Endothelial cell of umbilical vein (primary cell): ENCODE data around the gene KIAA1755. TPM values are rescaled to one million over a fixed set of nuclear protein-coding genes. Genes with fewer than 3 reads are reported as not detected.

Experiments used
- BruUV-seq: library from RNA; stranded (reverse); fragments of 400-500 nt; replicated peaks from 2 replicates; lab custom pipeline; 2021; lab: Mats Ljungman, UMichigan
- CTCF ChIA-PET: fragments of 300-600, 350-600 bp; sonication (Branson Sonifier 250); formaldehyde crosslinking; loops from one replicate; lab custom pipeline; 2021; ENCODE audit warnings: antibody characterized with exemption, inconsistent platforms; lab: Charles Lee
- POLR2A ChIA-PET: fragments of 300-600, 350-600 bp; sonication (Branson Sonifier 250); formaldehyde crosslinking; loops from one replicate; lab custom pipeline; 2021; ENCODE audit warnings: antibody characterized with exemption, inconsistent platforms; lab: Charles Lee
- DNase-seq: peaks from one replicate; pipeline ENCODE4 v3.0.0-alpha.2; 2011; ENCODE audit warnings: low read depth, low spot score
- FAIRE-seq: peaks from 2 replicates; lab custom pipeline; 2011; peaks lifted over from hg19 to GRCh38; lab: Jason Lieb, UNC
- H2AFZ ChIP-seq: 2 replicates; pipeline ENCODE4 v1.6.0; 2012; ENCODE audit warnings: low read depth, low read length, control low read depth, inconsistent platforms
- H3K27ac ChIP-seq: 2 replicates; pipeline ENCODE4 v1.5.1; 2011; ENCODE audit warnings: low read depth, mild to moderate bottlenecking, control low read depth, low read length, moderate library complexity; ENCODE audit not compliant: insufficient read depth
- H3K27me3 ChIP-seq, 2 experiments: 2 replicates each; pipeline versions ENCODE4 v1.6.0 to v1.6.1; 2011; ENCODE audit warnings: low read length in 2 of 2, mixed read lengths in 1 of 2; ENCODE audit not compliant: control insufficient read depth in 2 of 2, insufficient read depth in 2 of 2
- H3K36me3 ChIP-seq, 2 experiments: 2 replicates in 1 of 2; 3 replicates in 1 of 2; pipeline ENCODE4 v1.5.1; 2011; ENCODE audit warnings: low read length in 2 of 2, mild to moderate bottlenecking in 1 of 2, moderate library complexity in 1 of 2; ENCODE audit not compliant: control insufficient read depth in 2 of 2, insufficient read depth in 2 of 2; ENCODE audit errors: extremely low read depth in 1 of 2
- H3K4me1 ChIP-seq: 3 replicates; pipeline ENCODE4 v1.5.1; 2011; ENCODE audit warnings: mild to moderate bottlenecking, low read length; ENCODE audit not compliant: control insufficient read depth, insufficient read depth; ENCODE audit errors: extremely low read depth
- H3K4me2 ChIP-seq: 2 replicates; pipeline ENCODE4 v1.6.1; 2011; ENCODE audit warnings: low read length, control low read depth, mixed read lengths; ENCODE audit not compliant: insufficient read depth
- H3K4me3 ChIP-seq, 3 experiments: fragments of 200-600 bp in 1 of 3; sonication (generic), shearing (Covaris generic) in 1 of 3; replicated peaks in 1 of 3; 2 replicates each; pipeline ENCODE4 v1.5.1; 2011 to 2016; ENCODE audit warnings: control low read depth in 3 of 3, low read length in 3 of 3, mild to moderate bottlenecking in 2 of 3, inconsistent platforms in 1 of 3, low read depth in 1 of 3, moderate library complexity in 1 of 3; ENCODE audit not compliant: insufficient read depth in 1 of 3
- H3K79me2 ChIP-seq: 2 replicates; pipeline ENCODE4 v1.6.0; 2012; ENCODE audit warnings: low read length, inconsistent platforms; ENCODE audit not compliant: control insufficient read depth, insufficient read depth
- H3K9ac ChIP-seq: replicated peaks from 2 replicates; pipeline ENCODE3; 2011; ENCODE audit warnings: low read length, control low read depth; ENCODE audit not compliant: insufficient read depth; ENCODE audit errors: extremely low read depth
- H3K9me1 ChIP-seq: replicated peaks from 3 replicates; pipeline ENCODE4 v1.6.0; 2011; ENCODE audit warnings: mild to moderate bottlenecking, low read length; ENCODE audit not compliant: control insufficient read depth, insufficient read depth; ENCODE audit errors: extremely low read depth
- H3K9me3 ChIP-seq: replicated peaks from 2 replicates; pipeline ENCODE4 v1.5.1; 2012; ENCODE audit warnings: low read length, inconsistent platforms; ENCODE audit not compliant: control insufficient read depth, insufficient read depth
- H4K20me1 ChIP-seq: replicated peaks from 2 replicates; pipeline ENCODE3; 2011; ENCODE audit warnings: mild to moderate bottlenecking, low read length; ENCODE audit not compliant: control insufficient read depth, insufficient read depth; ENCODE audit errors: extremely low read depth
- EZH2 ChIP-seq: IDR thresholded peaks from 2 replicates; pipeline ENCODE4 v1.6.1; 2012; ENCODE audit warnings: borderline replicate concordance, low read depth, mild to moderate bottlenecking, moderate library complexity, low read length, inconsistent platforms; ENCODE audit not compliant: severe bottlenecking
- FOS ChIP-seq: IDR thresholded peaks from 2 replicates; pipeline ENCODE4 v1.6.1; 2011; ENCODE audit warnings: mild to moderate bottlenecking, low read length, moderate library complexity, borderline replicate concordance; ENCODE audit not compliant: insufficient read depth
- GATA2 ChIP-seq: IDR thresholded peaks from 2 replicates; pipeline ENCODE4 v1.7.0; 2011; ENCODE audit warnings: low read depth, mild to moderate bottlenecking, moderate library complexity, mixed read lengths, low read length; ENCODE audit not compliant: insufficient read length, insufficient read depth
- JUN ChIP-seq: IDR thresholded peaks from 2 replicates; pipeline ENCODE4 v1.6.1; 2011; ENCODE audit warnings: borderline replicate concordance, low read depth; ENCODE audit not compliant: insufficient read length, insufficient read depth
- MYC ChIP-seq: IDR thresholded peaks from one replicate; pipeline ENCODE4 v1.6.1; 2011; ENCODE audit warnings: mild to moderate bottlenecking, low read depth, low read length
- POLR2A ChIP-seq: IDR thresholded peaks from 2 replicates; pipeline ENCODE4 v1.6.1; 2012; ENCODE audit warnings: low read depth, mild to moderate bottlenecking, control low read depth, low read length
- POLR2AphosphoS5 ChIP-seq: IDR thresholded peaks from 2 replicates; pipeline ENCODE4 v1.6.1; 2012; ENCODE audit warnings: low read depth, mild to moderate bottlenecking, control low read depth, low read length, moderate library complexity; ENCODE audit not compliant: insufficient read depth
- dilution Hi-C: fragments of 300-500 bp; cut with MboI; formaldehyde crosslinking; loops from one replicate; pipeline ENCODE4 v1.15.0; 2019; ENCODE audit warnings: low sequenced_read_pairs; ENCODE audit not compliant: extremely low pct_ligation_motif_present
- intact Hi-C: fragments of 100-400 bp; cut with micrococcal nuclease; formaldehyde crosslinking; loops from one replicate; pipeline ENCODE4 v1.10.0; 2022
- polyA plus RNA-seq, 4 experiments: library from polyadenylated mRNA; depleted of rRNA in 3 of 4; stranded (reverse) in 3 of 4; unstranded in 1 of 4; fragments of >200 nt; gene quantifications; 2 replicates each; pipeline versions ENCODE4 v1.2.1 to v1.2.3, GENCODE V29; 2011 to 2012; ENCODE audit warnings: missing spikeins in 1 of 4
- total RNA-seq: library from RNA; stranded (reverse); gene quantifications from 2 replicates; pipeline ENCODE4 v1.2.3, GENCODE V29; 2021
- TF ChIP-seq, protein P1 (sequence below), 2 donors: IDR thresholded peaks; 1 replicate in 1 of 2; 2 replicates in 1 of 2; pipeline ENCODE4 v1.5.1; 2011; ENCODE audit warnings: low read length in 2 of 2, mild to moderate bottlenecking in 2 of 2, moderate library complexity in 2 of 2, control low read depth in 1 of 2, inconsistent platforms in 1 of 2, low read depth in 1 of 2; ENCODE audit not compliant: insufficient read depth in 1 of 2; ENCODE audit errors: extremely low read depth in 1 of 2
- TF ChIP-seq, protein P2 (sequence below): IDR thresholded peaks from 2 replicates; pipeline ENCODE4 v1.6.1; 2011; ENCODE audit not compliant: insufficient read depth, insufficient read length

Gene KIAA1755
- total and polyA plus RNA-seq, 2 donors (not counting 3 experiments of a cell fraction or from before 2014, with no cell fraction given), result 0.36 to 0.51 TPM

DNA sequence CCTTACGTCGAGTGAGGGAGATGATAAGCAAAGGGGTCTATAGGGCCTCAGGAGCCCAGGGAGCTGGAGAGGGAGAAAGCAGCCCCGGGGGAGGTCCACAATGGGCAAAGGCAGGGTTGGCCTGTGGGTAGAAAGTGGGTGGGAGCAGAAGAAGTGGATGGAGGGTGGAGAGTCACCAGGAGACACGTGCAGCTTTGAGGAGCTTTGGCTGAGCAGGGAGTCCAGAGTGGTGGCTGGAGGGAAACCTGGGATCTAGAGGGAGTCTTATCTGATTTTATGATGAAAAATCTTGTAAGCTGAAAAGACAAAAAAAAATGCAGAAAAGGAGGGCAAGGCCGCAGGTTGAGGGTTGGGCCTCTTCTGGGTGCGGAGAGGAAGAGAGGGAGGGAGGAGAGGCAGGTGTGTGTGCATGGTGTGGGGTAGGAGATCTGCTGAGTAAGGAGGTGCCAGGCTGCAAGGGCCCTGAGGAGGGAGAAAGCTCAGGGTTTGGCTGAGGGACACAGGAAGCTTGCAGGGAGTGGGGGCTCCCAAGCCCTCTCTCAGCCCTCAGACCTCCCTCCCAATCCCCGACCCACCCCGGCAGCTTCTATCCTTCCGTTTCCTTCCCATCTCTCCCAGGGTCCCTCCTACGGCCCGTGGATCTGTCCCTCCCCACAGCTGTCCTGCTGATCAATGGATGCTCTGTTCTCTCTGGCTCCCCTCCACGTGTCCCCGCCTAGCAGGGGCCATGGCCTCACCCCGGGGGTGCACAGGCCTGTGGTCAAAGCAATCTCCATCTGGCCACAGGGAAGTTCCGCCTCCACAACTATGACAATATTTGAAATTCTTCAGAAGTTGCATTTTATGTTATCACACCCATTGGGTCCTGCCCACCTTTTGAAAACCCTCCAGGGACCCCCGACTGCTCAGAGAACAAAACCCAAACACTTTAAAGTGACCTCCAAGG, 26.3 kb upstream of the KIAA1755 start:
- Histone ChIP-seq H3K4me1 (no peaks in the 10 kb centered on the region), H3K9me3 (no peaks in the 10 kb centered on the region), H3K9me1 (no peaks in the 10 kb centered on the region), H3K27me3 (no peaks in the 10 kb centered on the region), H3K79me2 (no peaks in the 10 kb centered on the region), H3K4me2 (no peak overlapping the region), H4K20me1 (no peaks in the 10 kb centered on the region), H3K27ac (no peak overlapping the region), H2AFZ (no peak overlapping the region), H3K9ac (no peak overlapping the region), H3K4me3 (no peak overlapping the region), H3K36me3 (no peaks in the 10 kb centered on the region)
- no peak for FAIRE-seq
- no peak for DNase-seq
- dilution Hi-C loops (no loop called here), intact Hi-C loops (no loop called here)
- POLR2A ChIA-PET, result no interaction called here
- CTCF ChIA-PET, result no interaction called here
- BruUV-seq, result no TSS peak
- no peak for TF ChIP-seq MYC
- TF ChIP-seq, protein P1, sequence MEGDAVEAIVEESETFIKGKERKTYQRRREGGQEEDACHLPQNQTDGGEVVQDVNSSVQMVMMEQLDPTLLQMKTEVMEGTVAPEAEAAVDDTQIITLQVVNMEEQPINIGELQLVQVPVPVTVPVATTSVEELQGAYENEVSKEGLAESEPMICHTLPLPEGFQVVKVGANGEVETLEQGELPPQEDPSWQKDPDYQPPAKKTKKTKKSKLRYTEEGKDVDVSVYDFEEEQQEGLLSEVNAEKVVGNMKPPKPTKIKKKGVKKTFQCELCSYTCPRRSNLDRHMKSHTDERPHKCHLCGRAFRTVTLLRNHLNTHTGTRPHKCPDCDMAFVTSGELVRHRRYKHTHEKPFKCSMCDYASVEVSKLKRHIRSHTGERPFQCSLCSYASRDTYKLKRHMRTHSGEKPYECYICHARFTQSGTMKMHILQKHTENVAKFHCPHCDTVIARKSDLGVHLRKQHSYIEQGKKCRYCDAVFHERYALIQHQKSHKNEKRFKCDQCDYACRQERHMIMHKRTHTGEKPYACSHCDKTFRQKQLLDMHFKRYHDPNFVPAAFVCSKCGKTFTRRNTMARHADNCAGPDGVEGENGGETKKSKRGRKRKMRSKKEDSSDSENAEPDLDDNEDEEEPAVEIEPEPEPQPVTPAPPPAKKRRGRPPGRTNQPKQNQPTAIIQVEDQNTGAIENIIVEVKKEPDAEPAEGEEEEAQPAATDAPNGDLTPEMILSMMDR (IDR thresholded peaks at IDR 0.05; ENCODE audit: extremely low read depth in 1 of 2, insufficient read depth in 1 of 2, low read depth in 1 of 2, low read length in 2 of 2), result no peak
- no peak for TF ChIP-seq POLR2AphosphoS5
- TF ChIP-seq GATA2, result no peak
- no peak for TF ChIP-seq FOS
- no peak for TF ChIP-seq POLR2A
- TF ChIP-seq EZH2, result no peak
- TF ChIP-seq, protein P2, sequence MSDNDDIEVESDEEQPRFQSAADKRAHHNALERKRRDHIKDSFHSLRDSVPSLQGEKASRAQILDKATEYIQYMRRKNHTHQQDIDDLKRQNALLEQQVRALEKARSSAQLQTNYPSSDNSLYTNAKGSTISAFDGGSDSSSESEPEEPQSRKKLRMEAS, result no peak
- TF ChIP-seq JUN, result no peak
